Rectal smooth muscle tissue (tissue), 1 donor: ENCODE data around the gene RFNG.

Experiments
- H3K27ac ChIP-seq: one replicate; pipeline ENCODE4 v1.7.0; 2013; ENCODE audit warnings: low read depth, low read length, inconsistent platforms
- H3K27me3 ChIP-seq: one replicate; pipeline ENCODE4 v1.7.0; 2013; ENCODE audit warnings: low read length; ENCODE audit not compliant: control insufficient read depth, insufficient read depth
- H3K36me3 ChIP-seq: one replicate; pipeline ENCODE4 v1.7.0; 2013; ENCODE audit warnings: low read length; ENCODE audit not compliant: control insufficient read depth, insufficient read depth
- H3K4me1 ChIP-seq: one replicate; pipeline ENCODE4 v1.7.0; 2013; ENCODE audit warnings: low read length; ENCODE audit not compliant: control insufficient read depth, insufficient read depth
- H3K4me3 ChIP-seq: one replicate; pipeline ENCODE4 v1.7.0; 2013; ENCODE audit warnings: low read length
- H3K9ac ChIP-seq: one replicate; pipeline ENCODE4 v1.7.0; 2013; ENCODE audit warnings: low read length

Gene RFNG, protein sequence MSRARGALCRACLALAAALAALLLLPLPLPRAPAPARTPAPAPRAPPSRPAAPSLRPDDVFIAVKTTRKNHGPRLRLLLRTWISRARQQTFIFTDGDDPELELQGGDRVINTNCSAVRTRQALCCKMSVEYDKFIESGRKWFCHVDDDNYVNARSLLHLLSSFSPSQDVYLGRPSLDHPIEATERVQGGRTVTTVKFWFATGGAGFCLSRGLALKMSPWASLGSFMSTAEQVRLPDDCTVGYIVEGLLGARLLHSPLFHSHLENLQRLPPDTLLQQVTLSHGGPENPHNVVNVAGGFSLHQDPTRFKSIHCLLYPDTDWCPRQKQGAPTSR

GRCh38 chr17:82051776-82052637, at the start of gene RFNG, which contains the start of gene GPS1:
Gene RFNG (minus strand): TSS chr17:82051811. CDS start chr17:82051766, 45 bp downstream.
Gene GPS1 (plus strand): TSS chr17:82051898. CDS start chr17:82051932, 34 bp downstream.
- Histone ChIP-seq H3K4me1 (peaks cover 13% of the 10 kb centered on the region), H3K36me3 (peaks cover 24% of the 10 kb centered on the region), H3K9ac (peak within 1 kb of the TSS; percentile 35), H3K4me3 (peak within 1 kb of the TSS; percentile 75), H3K27ac (no peak within 1 kb of the TSS), H3K27me3 (no peaks in the 10 kb centered on the region)

DNA sequence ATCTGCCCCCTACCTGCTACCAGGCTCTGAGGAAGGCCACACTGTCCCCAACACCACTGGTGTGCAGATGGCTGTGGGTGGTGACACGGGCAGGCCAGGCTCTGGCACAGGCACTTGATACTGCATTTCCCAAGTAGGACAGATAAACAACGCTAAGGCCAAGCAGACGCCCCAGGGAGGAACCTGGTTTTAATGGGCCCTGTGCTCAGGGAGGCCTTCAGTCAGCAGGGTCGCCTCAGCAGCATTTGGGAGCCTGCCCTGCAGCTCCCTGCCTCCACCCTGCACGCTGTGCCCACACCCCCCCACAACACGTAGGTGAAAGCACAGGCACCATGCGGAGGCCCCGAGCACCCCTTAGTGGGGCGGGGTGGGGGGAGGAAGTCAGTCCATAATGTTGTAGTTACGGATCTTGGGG, 49.7 kb upstream of the RFNG start:
- peaks cover 20% of the 10 kb centered on the region for H3K4me1 ChIP-seq
- H3K27me3 ChIP-seq: no peaks in the 10 kb centered on the region
- no peak overlapping the region for H3K9ac ChIP-seq
- no peak overlapping the region for H3K4me3 ChIP-seq
- H3K27ac ChIP-seq: no peak overlapping the region
- no peaks in the 10 kb centered on the region for H3K36me3 ChIP-seq

DNA sequence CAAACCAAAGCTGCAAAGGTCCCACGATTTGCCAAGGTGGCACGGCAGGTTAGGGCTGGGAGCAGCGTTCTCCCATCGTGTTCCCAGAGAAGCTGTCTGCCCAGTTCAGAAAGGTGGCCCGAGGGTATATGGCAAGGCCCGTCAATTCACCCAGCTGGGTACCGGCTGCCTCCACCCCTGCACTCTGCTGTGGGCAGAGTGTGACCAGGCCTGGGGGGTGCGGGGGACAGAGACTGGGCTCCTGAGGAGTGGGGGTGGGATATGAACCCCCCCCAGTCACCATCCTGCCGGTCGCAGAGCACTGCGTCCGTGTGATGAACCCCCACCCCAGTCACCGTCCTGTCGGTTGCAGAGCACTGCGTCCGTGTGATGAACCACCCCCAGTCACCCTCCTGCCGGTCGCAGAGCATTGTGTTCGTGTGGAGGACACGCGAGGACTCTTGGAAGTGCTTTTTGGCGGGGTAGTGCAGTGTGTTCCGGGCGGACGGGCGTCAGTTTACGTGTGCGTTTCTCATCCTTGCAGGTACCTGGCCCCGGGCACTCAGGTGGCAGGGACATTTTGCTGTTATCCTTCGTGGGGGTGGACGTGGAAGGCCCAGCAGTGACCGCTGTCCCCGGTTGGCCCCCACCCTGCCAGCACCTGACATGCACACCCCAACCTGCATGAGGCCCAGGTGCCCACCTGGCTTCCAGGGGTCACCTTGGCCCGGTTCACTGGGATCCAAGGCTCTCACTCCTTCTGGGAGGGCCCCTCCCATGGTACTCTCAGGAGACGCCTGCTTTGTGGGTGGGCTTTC, 49.1 kb upstream of the RFNG start:
- Histone ChIP-seq H3K27me3 (no peaks in the 10 kb centered on the region), H3K4me3 (no peak overlapping the region), H3K4me1 (peaks cover 21% of the 10 kb centered on the region), H3K27ac (no peak overlapping the region), H3K36me3 (no peaks in the 10 kb centered on the region), H3K9ac (no peak overlapping the region)

GRCh38 chr17:82098939-82099763, 47.5 kb upstream of the RFNG start:
- H3K36me3 ChIP-seq: no peaks in the 10 kb centered on the region
- H3K27me3 ChIP-seq: no peaks in the 10 kb centered on the region
- peak overlapping the region; percentile 49 for H3K9ac ChIP-seq
- H3K4me1 ChIP-seq: peaks cover 19% of the 10 kb centered on the region
- H3K27ac ChIP-seq: peak overlapping the region; percentile 96
- peak overlapping the region; percentile 70 for H3K4me3 ChIP-seq

DNA sequence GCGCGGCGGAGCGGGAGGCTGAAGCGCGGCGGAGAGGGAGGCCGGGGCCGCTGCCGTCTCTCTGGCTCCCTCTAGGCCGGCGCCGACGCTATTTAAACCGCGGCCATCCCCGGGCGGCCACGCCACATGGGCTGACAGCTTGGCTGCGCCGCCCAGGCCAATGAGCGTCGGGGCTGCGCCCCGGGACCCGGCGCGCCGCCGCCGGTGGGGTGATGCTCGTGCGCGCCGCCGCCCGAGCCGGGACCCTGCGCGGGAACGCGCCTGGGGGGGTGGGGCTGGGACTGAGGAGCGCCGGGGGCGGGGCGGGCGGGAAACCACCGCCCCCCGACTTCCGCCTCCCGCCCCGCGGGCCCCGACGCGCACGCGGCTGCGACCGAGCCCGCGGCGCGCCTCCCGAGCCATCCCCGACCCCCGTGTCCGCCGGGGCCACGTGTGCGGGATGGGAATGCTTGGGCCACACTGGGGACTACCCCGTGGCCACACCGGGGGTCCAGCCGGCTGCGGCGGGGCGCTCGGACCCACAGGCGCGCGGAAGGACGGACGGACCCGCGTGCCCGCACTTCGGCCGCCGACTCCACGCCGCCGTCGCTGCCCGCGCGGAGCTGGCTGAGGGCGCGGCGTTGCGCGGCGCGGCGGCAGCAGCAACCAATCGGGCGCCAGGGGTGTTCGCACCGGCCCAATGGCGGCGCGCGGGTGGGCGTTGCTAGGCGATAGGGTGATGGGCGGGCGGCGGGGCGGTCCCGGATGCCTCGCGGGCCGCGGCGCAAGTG, 46.7 kb upstream of the RFNG start, which contains the start of gene FASN:
TSS of gene FASN (minus strand) at position 68 of the 770 bp plus-strand sequence. CDS start 1,791 bp downstream, outside the sequence.
- Histone ChIP-seq H3K4me3 (peak within 1 kb of the TSS; percentile 70), H3K27ac (peak within 1 kb of the TSS; percentile 96), H3K4me1 (peaks cover 15% of the 10 kb centered on the region), H3K9ac (peak within 1 kb of the TSS; percentile 49), H3K27me3 (no peaks in the 10 kb centered on the region), H3K36me3 (peaks cover 5% of the 10 kb centered on the region)

- no peak overlapping the region for H3K9ac ChIP-seq
- peak overlapping the region; percentile 85 for H3K27ac ChIP-seq
- H3K4me3 ChIP-seq: peak overlapping the region; percentile 68
- peaks cover 15% of the 10 kb centered on the region for H3K4me1 ChIP-seq
- H3K36me3 ChIP-seq: peaks cover 9% of the 10 kb centered on the region
- no peaks in the 10 kb centered on the region for H3K27me3 ChIP-seq
Observed at GRCh38 chr17:82097919-82098168, 46.2 kb upstream of the RFNG start.

DNA sequence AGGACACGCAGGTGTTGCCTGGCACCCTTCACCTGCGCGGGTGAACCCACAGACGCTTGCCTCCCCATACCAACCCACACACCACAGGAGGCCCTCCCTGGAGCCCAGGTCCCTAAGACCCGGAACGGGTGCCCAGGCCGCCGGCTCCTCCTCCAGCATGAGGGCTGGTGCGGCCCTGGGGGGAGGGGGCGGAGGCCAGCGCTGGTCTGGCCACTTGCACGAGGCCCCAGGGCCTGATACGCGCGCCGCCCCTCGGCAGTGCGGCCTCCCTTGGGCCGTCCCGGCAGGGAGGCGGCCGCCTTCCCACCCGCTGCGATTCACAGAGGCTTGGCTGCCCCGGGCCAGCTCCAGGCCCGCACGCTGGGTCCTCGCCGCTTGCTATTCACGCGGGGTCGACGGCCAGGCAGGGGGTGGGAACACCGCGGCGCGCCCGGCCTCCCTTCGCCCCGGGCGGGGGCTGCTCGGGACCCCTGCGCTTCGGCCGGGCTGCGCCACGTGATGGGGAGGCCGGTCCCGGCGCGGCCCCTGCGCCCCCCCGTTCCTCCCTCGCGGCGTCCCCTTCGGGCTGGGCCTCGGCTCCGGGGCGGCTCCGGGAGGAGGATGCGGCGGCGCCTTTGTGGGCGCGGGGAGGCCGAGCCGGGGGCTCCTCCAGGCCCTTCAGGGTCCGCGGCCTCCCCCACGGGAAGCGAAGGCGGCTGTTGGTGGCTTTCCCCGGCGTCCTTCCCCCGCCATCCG, 45.7 kb upstream of the RFNG start:
- Histone ChIP-seq H3K4me1 (peaks cover 15% of the 10 kb centered on the region), H3K27ac (peak overlapping the region; percentile 85), H3K36me3 (peaks cover 9% of the 10 kb centered on the region), H3K27me3 (no peaks in the 10 kb centered on the region), H3K9ac (no peak overlapping the region), H3K4me3 (peak overlapping the region; percentile 68)

DNA sequence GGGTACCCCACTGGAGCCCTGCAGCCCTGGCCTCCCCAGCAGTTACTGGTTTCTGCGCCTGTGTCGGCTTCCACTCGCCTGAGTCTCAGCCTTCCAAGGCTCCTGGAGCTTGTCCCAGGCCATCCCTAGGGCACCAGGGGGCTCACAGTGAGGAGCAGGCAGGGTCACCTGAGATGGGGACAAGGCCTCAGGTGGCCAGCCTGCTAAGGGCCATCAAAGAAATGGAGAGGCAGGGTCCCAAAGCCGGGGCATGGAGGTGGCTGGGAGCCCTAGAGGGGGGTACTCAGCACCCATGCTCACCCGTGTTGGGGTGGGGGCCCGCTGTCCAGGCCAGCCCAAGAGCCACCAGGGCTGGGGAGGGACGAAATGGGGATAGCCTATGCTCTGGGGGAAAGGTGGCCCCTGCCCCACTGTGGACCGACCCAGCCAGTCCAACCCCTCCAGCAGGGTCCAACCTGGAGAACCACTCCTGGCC, 45.1 kb upstream of the RFNG start:
- H3K27me3 ChIP-seq: no peaks in the 10 kb centered on the region
- H3K27ac ChIP-seq: peak overlapping the region; percentile 85
- H3K4me3 ChIP-seq: peak overlapping the region; percentile 68
- H3K4me1 ChIP-seq: peaks cover 15% of the 10 kb centered on the region
- no peak overlapping the region for H3K9ac ChIP-seq
- H3K36me3 ChIP-seq: peaks cover 12% of the 10 kb centered on the region

- Histone ChIP-seq H3K4me3 (no peak overlapping the region), H3K27ac (no peak overlapping the region), H3K4me1 (peaks cover 15% of the 10 kb centered on the region), H3K36me3 (peaks cover 12% of the 10 kb centered on the region), H3K27me3 (no peaks in the 10 kb centered on the region), H3K9ac (no peak overlapping the region)
Observed at GRCh38 chr17:82095777-82096708, 44.4 kb upstream of the RFNG start.
